OCI-LY1 (cell line): ENCODE data around the gene HEXD.
"Not testable (repeated sequence)": the region's sequence is repeated elsewhere in the genome, so short reads cannot be mapped to it uniquely, and the experiment has no call there.

Experiments used
- EZH2 ChIP-seq: fragments of 200-600 bp; sonication (generic), shearing (Covaris generic); IDR thresholded peaks from 2 replicates; pipeline ENCODE4 v1.8.0; 2017; ENCODE audit warnings: borderline replicate concordance, mixed run types, mild to moderate bottlenecking, antibody characterized with exemption, low read length, moderate library complexity, mixed read lengths
- TF ChIP-seq, protein P1 (sequence below): fragments of 200-600 bp; sonication (generic), shearing (Covaris generic); IDR thresholded peaks from 2 replicates; pipeline ENCODE4 v1.5.1; 2017; ENCODE audit warnings: mild to moderate bottlenecking, antibody characterized with exemption, low read length, moderate library complexity, mixed read lengths

DNA sequence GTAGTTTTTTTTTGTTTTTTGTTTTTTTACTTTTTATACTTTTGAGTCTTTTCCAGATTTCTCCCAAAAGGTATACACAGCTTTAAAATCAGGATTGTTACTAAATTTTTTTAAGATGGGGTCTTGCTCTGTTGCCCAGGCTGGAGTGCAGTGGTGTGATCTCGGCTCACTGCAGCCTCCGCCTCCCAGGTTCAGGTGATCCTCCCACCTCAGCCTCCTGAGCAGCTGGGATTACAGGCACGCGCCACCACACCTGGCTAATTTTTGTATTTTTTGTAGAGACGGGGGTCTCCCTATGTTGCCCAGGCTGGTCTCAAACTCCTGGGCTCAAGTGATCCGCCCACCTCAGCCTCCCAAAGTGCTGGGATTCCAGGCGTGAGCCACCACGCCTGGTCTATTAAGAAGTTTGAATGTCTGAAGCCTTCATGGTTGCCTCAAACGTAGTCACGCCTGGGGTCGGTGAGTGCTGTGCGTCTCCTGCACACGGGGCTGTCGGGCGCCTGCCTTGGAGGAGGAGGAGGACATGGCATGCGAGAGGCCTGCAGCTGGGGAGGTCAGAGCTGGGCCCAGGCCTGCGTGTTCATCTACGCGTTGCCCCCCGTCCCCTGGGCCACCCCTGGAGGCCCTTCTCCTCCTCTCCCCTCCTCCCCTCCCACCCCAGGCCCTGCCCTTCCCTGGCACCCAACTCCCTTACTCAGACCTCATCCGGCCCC lies 35.8 kb upstream of the HEXD start:
- TF ChIP-seq, protein P1, sequence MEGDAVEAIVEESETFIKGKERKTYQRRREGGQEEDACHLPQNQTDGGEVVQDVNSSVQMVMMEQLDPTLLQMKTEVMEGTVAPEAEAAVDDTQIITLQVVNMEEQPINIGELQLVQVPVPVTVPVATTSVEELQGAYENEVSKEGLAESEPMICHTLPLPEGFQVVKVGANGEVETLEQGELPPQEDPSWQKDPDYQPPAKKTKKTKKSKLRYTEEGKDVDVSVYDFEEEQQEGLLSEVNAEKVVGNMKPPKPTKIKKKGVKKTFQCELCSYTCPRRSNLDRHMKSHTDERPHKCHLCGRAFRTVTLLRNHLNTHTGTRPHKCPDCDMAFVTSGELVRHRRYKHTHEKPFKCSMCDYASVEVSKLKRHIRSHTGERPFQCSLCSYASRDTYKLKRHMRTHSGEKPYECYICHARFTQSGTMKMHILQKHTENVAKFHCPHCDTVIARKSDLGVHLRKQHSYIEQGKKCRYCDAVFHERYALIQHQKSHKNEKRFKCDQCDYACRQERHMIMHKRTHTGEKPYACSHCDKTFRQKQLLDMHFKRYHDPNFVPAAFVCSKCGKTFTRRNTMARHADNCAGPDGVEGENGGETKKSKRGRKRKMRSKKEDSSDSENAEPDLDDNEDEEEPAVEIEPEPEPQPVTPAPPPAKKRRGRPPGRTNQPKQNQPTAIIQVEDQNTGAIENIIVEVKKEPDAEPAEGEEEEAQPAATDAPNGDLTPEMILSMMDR: not testable (repeated sequence)
- TF ChIP-seq EZH2: not testable (repeated sequence)
